Stimulated activated CD4-positive, alpha-beta T cell treated with anti-CD3 and anti-CD28 coated beads, Interleukin-4, amount 100 ng/mL, for 4 hours (primary cell): Measurements from ENCODE around the gene EFNA4.

Source experiments
- DNase-seq, 2 experiments: peaks; one replicate each; pipeline ENCODE4 v3.0.0-alpha.2; 2020

EFNA4 gene

DNA sequence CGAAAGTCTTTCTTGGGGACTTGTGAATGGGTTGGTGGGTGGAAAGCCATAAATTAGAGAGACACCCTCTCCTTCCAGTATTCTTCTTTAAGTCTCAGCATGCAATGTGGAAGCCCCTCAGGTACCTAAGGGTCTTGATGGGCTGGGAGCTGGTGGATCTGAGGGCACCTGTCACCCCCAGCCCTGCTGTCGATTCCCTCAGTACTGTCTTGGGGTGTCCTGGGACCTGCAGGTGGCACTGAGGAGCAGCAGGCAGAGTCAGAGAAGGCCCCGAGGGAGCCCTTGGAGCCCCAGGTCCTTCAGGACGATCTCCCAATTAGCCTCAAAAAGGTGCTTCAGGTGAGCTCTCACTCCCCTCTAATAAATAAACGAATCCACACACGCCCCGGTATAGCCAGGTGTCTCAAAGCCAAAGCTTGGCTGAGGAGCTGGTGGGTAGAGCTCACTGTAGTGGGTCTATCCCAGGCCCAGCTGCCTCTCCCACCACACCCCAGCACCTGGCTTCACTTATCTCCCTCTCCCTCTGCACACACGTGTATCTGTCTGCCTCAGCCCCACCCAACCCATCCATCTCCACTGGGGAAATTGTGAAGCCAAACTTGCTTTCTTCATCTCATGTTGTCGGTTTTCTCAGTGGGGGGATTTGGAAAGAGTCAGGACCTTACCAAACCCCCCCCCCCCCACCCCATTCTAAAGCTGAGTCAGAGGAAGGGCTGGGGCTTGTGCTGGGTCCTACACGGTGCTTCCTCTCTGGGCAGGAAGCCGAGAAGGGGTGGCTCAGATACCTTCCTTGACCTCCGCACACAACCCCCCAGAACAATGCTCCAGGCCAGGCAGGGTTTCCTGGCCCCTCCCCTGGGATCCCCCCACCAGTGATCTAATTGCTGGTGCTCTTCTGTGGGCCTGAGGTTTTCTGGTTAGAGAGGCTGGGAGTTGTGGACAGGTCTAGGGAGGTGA, 10.8 kb upstream of the EFNA4 start:
- no peak for DNase-seq

GRCh38 chr1:155053531-155054105, 9.9 kb upstream of the EFNA4 start:
- DNase-seq: no peak

- no peak for DNase-seq
These were observed 6.4 kb upstream of the EFNA4 start for GRCh38 chr1:155057104-155057503.

DNA sequence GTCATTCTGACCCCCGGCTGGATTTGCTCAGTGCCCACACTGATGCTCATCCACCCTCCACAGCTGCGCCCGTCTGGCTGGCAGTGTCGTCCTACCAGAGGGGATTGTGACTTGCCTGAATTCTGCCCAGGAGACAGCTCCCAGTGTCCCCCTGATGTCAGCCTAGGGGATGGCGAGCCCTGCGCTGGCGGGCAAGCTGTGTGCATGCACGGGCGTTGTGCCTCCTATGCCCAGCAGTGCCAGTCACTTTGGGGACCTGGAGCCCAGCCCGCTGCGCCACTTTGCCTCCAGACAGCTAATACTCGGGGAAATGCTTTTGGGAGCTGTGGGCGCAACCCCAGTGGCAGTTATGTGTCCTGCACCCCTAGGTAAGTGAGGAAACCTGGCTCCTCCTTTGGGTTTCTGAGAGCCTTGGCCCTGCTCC, 5.7 kb upstream of the EFNA4 start:
- no peak for DNase-seq

DNA sequence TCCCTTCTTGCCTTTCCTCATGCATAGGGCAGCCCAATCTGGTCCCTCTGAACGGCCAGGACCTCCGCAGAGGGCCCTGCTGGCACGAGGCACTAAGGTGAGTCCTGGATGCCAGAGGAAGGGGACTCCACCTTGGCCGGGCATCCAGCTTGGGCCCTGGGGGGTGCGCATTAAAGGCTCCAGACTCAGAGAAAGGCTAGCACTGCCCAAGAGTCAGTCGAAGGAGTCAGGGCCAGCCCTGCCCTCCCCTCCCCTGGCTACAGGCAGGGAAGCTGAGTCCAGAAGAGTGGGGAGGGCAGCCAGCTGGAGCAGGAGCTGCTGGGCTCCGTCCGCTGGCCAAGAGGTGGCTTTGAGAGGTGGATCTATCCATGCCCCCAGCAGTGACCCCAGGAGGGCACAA, 2.8 kb upstream of the EFNA4 start:
- no peak for DNase-seq

DNA sequence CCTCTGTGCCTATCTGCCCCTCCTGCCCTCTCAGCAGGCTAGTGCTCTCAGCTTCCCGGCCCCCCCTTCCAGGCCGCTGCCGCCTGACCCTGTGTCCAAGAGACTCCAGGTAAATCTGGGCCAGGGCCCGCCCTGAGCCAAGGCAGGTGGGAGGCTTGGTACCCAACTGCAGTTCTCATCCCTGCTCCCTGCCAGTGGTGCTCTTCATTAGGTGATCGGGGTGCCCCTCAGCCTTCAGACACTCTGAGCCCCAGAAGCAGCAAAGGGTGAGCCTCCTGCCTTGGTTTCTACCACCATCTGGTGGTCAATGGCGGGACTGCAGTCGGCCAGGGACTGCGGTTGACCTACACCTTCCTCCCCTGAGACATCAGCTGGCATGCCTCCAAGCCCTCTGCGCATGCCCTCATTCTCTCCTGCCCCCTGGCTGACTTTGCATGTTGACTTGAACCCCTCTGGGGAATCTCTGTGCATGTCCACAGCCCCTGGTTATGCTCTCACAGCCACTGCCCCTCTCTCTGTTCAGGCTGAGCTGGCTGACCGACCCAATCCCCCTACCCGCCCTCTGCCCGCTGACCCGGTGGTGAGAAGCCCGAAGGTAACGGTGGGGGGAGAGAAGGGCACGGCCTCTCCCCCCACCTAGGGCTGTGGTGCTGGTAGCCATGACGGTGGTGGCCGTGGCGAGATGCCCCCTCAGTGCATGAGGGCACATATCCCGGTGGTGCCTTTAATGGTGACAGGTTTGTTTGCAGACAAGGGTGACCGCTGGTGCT, 2.0 kb upstream of the EFNA4 start:
- peak; percentile 88 to 96 for DNase-seq

DNA sequence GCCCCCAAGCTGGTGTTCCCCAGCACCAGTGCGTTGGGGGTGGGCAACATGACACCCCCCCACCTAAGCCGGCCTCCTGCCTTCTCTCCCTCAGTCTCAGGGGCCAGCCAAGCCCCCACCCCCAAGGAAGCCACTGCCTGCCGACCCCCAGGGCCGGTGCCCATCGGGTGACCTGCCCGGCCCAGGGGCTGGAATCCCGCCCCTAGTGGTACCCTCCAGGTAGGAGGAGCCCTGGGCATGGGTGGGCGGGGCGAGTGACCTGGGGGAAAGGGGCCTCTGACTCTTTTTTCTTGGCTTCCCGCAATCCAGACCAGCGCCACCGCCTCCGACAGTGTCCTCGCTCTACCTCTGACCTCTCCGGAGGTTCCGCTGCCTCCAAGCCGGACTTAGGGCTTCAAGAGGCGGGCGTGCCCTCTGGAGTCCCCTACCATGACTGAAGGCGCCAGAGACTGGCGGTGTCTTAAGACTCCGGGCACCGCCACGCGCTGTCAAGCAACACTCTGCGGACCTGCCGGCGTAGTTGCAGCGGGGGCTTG, 1.3 kb upstream of the EFNA4 start:
- no peak for DNase-seq

DNA sequence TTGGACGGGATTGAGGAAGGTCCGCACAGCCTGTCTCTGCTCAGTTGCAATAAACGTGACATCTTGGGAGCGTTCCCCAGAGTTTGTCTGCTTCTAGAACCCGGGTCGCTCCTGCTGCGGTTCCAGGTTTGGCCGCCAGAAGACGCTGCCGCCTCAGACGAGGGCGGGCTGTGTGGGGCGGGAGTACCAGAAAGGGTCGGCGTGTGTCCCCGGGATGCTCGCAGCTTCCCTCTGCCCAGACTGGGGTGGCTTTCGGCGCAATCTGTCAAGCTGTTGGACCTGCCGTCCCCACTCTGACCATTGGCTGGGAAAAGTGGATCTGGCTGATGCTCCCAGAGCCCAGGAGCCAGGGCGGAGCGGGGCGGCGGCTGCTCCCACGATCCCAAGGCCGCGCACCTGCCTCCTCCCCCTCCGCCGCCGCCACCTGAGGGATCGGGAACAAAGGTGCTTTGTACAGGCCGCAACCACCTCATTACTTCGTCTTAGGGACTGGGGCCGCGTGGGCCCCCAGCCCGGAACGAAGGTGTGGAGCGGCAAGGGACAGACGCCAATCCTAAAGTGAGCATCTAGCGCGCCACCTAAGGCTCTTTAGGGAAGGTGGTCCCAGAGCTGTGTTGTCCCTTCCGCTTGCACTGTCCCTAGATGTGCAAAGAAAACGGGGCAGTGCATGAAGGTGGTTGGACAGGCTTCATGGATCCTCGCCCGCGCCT, 683 bp upstream of the EFNA4 start:
- peak; percentile 65 to 74 for DNase-seq

GRCh38 chr1:155064111-155064831, 731 bp downstream of the EFNA4 start:
- DNase-seq: no peak

DNA sequence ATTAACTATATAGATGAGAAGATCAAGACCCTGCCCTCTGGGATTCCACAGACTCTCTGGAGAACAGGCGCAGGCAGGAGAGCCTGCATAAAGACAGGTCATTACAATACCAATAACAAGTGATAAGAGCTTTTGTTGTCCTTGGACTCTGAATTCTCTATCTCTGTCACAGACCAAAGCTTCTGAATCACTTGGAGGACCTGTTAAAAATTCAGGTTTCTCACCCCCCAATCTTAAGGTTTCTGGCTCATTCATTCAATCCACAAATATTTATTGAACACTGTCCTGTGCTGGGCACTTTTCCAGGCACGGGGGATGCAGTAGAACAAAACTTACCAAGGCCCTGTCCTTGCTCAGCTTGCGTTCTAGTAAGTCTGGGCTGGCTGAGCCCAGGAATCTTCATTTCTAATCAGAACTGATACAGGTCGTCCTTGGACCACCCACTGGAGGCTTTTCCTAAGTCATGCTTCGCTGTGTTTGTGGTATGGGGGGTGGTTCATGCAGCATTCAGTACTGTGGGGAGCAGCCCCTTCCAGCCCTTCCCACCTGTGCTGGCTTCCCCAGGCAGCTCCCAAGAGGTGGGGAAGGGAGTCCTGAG, 1.4 kb downstream of the EFNA4 start:
- no peak for DNase-seq

- DNase-seq: no peak
These were observed 3.2 kb downstream of the EFNA4 start for GRCh38 chr1:155066777-155067176.

GRCh38 chr1:155068599-155068998, 5.1 kb downstream of the EFNA4 start:
- DNase-seq: no peak

- no peak for DNase-seq
These were observed 6.1 kb downstream of the EFNA4 start for GRCh38 chr1:155069551-155070157.

- no peak for DNase-seq
These were observed 6.7 kb downstream of the EFNA4 start for GRCh38 chr1:155070158-155070621.

- peak; percentile 69 to 70 for DNase-seq
These were observed 7.4 kb downstream of the EFNA4 start for GRCh38 chr1:155070721-155071569.

GRCh38 chr1:155071701-155072100, 8.2 kb downstream of the EFNA4 start:
- no peak for DNase-seq

DNA sequence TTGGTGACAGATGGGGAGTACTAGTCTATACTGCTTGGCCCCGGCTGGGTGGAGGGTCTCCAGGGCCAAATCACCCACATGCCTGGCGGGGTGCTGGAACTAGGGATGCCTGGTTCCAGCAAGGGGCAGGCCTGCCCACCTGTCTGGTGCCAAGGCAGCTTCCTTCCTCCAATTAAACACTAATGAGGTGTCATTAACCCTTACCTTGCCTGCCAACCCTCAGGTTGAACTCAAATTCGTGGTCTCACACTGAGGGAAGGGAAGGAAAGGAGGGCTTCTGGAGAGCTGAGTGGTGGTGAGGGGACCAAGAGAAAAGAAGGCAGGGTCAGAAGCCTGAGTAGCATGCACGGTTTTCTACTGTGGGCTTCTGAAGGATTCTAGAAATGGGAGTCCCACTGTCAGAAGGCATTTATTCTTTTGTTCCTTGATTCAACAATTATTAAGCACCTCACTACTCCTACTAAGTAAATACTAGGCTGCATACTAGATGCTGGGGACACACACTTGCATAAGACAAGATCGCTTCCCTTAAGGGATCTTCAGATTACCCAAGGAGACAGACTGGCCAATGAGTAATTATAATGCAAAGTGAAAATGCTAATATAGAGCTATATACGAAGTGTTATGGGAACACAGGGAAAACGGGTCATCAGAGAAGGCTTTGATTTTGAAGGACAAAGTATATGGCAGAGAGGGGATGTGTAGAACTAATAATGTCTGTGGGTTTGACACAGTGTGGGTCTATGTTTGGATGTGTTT, 9.2 kb downstream of the EFNA4 start:
- DNase-seq: no peak

DNA sequence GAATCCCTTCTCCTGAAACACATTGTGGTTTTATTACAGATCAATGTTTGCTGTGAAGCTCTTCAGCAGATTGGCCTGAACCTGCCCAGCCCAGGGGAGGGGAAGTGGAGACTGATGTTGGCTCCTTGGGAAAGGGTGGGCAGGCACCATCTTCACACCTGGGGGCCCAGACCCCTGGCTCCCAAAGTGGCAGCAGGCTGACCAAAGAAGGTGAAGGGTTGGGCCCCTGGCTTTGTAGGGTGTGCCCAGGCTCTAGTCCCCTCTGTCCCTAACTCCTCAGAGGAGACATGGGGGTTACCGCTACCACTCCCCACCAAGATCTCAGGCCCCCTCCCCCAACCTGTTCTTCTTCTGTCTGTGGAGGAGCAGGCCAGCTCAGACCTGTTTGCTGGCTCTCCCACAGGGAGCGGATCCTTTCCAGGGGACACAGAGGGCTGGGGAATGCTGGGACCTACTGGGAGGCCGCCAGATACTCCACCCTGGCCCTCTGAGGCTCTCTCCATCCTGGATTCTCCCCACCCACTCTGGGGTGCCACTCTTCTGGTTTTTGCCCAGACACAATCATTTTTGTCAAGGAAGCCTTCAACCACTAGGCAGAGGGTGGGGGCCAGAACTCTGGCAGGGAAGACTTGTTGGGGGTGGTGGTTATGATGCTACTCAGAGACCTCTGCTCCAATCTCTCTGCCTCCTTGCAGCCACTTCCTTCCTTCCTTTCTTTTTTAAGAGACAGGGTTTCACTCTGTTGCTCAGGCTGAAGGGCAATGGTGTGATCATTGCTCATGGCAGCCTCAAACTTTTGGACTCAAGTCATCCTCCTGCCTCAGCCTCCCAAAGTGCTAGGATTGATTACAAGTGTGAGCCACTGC, 10.1 kb downstream of the EFNA4 start:
- no peak for DNase-seq
